WTC11 (cell line): ENCODE data around the gene TIGD1. TPM values are rescaled to one million over a fixed set of nuclear protein-coding genes. Genes with fewer than 3 reads are reported as not detected.
A peak's percentile ranks its signal among the peaks of the same experiment; 100 is the strongest.

Experiments used
- FOXK1 ChIP-seq: sonication (generic); formaldehyde crosslinking; IDR thresholded peaks from 2 replicates; pipeline ENCODE4 v1.8.0; 2022; ENCODE audit warnings: mild to moderate bottlenecking, moderate library complexity, missing genetic modification reagents
- HMGA2 ChIP-seq: fragments of 250-450 bp; sonication (Bioruptor Pico); IDR thresholded peaks from 2 replicates; pipeline ENCODE4 v1.4.0; 2021; ENCODE audit warnings: mild to moderate bottlenecking, moderate library complexity
- NFATC4 ChIP-seq: fragments of 250-450 bp; sonication (Bioruptor Pico); IDR thresholded peaks from 2 replicates; pipeline ENCODE4 v1.9.0; 2021; ENCODE audit warnings: mild to moderate bottlenecking
- OVOL2 ChIP-seq: fragments of 250-450 bp; sonication (Bioruptor Pico); IDR thresholded peaks from 2 replicates; pipeline ENCODE4 v1.9.0; 2021; ENCODE audit warnings: mild to moderate bottlenecking, borderline replicate concordance
- SMAD3 ChIP-seq: sonication (generic); formaldehyde crosslinking; IDR thresholded peaks from 2 replicates; pipeline ENCODE4 v1.8.0; 2022; ENCODE audit warnings: missing genetic modification reagents, mild to moderate bottlenecking, borderline replicate concordance
- SMAD4 ChIP-seq: sonication (generic); formaldehyde crosslinking; IDR thresholded peaks from 2 replicates; pipeline ENCODE4 v1.8.0; 2022; ENCODE audit warnings: mild to moderate bottlenecking, missing genetic modification reagents
- TEAD1 ChIP-seq: sonication (generic); formaldehyde crosslinking; IDR thresholded peaks from 2 replicates; pipeline ENCODE4 v1.8.0; 2022; ENCODE audit warnings: mild to moderate bottlenecking, missing genetic modification reagents
- ZNF317 ChIP-seq: sonication (generic); formaldehyde crosslinking; IDR thresholded peaks from 2 replicates; pipeline ENCODE4 v1.8.1; 2023; ENCODE audit warnings: low read depth, mild to moderate bottlenecking, moderate library complexity, missing genetic modification reagents, borderline replicate concordance
- total RNA-seq: library from RNA; stranded (reverse); gene quantifications from 3 replicates; pipeline ENCODE4 v1.2.3, GENCODE V29; 2021
- TF ChIP-seq, protein P1 (sequence below): sonication (generic); formaldehyde crosslinking; IDR thresholded peaks from 2 replicates; pipeline ENCODE4 v1.8.0; 2022; ENCODE audit warnings: mild to moderate bottlenecking, missing genetic modification reagents
- TF ChIP-seq, protein P2 (sequence below): sonication (generic); formaldehyde crosslinking; IDR thresholded peaks from 2 replicates; pipeline ENCODE4 v1.8.1; 2022; ENCODE audit warnings: mild to moderate bottlenecking, moderate library complexity, missing genetic modification reagents
- TF ChIP-seq, protein P3 (sequence below): sonication (generic); formaldehyde crosslinking; conservative IDR thresholded peaks from 2 replicates; pipeline ENCODE4 v1.8.1; 2023; ENCODE audit warnings: mild to moderate bottlenecking, low read depth, missing genetic modification reagents, moderate library complexity
- TF ChIP-seq, protein P4 (sequence below): sonication (generic); formaldehyde crosslinking; IDR thresholded peaks from 2 replicates; pipeline ENCODE4 v1.8.0; 2023; ENCODE audit warnings: missing genetic modification reagents, mild to moderate bottlenecking, borderline replicate concordance
- TF ChIP-seq, protein P5 (sequence below): fragments of 250-450 bp; sonication (Bioruptor Pico); IDR thresholded peaks from 2 replicates; pipeline ENCODE4 v2.1.2; 2022; ENCODE audit warnings: mild to moderate bottlenecking, moderate library complexity
- TF ChIP-seq, protein P6 (sequence below): sonication (generic); formaldehyde crosslinking; conservative IDR thresholded peaks from 2 replicates; pipeline ENCODE4 v1.8.1; 2022; ENCODE audit warnings: mild to moderate bottlenecking, missing genetic modification reagents
- TF ChIP-seq, protein P7 (sequence below): sonication (generic); formaldehyde crosslinking; IDR thresholded peaks from 2 replicates; pipeline ENCODE4 v1.8.1; 2023; ENCODE audit warnings: mild to moderate bottlenecking, missing genetic modification reagents, borderline replicate concordance
- TF ChIP-seq, protein P8 (sequence below): fragments of 250-450 bp; sonication (Bioruptor Pico); conservative IDR thresholded peaks from 2 replicates; pipeline ENCODE4 v1.9.0; 2021; ENCODE audit warnings: mild to moderate bottlenecking
- TF ChIP-seq, protein P9 (sequence below): fragments of 250-450 bp; sonication (Bioruptor Pico); IDR thresholded peaks from 2 replicates; pipeline ENCODE4 v1.9.0; 2021; ENCODE audit warnings: moderate library complexity, mild to moderate bottlenecking, inconsistent platforms, borderline replicate concordance

TIGD1 gene
- total RNA-seq, 1 experiment from 2014 or later = 9.0 TPM

DNA sequence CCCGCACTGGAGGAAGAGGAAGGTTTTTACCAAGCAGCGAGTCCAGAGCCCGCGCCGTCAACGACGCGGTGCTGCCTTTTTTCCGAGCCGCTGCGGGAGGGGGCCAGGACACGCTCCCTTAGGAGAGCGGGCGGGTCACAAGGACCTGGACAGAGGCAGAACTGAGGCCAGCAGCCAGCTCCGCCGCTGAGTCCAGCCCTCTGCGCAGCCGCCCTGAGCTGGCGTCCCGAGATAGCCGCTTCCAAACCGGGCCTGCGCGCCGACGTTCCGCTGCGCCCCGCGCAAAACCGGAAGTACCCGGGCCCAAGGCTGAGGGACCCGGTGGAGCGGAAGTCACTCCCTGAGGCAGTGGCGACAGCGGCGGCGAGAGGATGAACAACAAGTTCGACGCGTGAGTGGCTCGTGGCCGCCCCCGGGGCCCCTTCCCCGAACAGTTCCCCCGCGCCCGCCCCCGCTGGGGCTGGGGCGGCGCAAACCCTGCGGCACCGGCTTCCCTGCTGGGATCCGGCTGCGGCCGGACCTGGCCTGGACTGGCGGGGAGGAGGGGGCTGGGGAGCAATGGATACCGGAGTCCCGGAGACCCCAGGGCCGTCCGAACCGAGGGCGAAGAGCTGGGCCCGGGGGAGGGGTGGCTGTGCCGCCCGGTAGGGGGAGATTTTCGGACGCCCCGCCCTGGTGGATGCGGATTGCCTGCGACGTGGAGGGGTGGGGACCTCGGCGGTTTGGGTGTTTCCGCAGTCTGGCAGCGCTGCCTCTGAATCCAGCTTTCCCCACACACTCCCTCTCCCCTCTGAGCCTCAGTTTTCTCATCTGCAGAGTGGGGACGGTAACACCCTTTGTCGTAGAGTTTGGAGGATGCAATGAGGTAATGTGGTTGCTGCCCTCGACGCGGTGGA lies at the start of gene TIGD1, which contains the start of gene EIF4E2 (continued):
- TF ChIP-seq, protein P1, sequence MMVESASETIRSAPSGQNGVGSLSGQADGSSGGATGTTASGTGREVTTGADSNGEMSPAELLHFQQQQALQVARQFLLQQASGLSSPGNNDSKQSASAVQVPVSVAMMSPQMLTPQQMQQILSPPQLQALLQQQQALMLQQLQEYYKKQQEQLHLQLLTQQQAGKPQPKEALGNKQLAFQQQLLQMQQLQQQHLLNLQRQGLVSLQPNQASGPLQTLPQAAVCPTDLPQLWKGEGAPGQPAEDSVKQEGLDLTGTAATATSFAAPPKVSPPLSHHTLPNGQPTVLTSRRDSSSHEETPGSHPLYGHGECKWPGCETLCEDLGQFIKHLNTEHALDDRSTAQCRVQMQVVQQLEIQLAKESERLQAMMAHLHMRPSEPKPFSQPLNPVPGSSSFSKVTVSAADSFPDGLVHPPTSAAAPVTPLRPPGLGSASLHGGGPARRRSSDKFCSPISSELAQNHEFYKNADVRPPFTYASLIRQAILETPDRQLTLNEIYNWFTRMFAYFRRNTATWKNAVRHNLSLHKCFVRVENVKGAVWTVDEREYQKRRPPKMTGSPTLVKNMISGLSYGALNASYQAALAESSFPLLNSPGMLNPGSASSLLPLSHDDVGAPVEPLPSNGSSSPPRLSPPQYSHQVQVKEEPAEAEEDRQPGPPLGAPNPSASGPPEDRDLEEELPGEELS (CRISPR knock-in tag) = peak; percentile 93
- TF ChIP-seq SMAD4 (CRISPR knock-in tag) (no peak; the same call in 1 of the 2 replicates), FOXK1 (peak; percentile 94), ZNF317 (no peak), OVOL2 (CRISPR knock-in tag) (no peak), NFATC4 (CRISPR knock-in tag) (no peak), TEAD1 (CRISPR knock-in tag) (peak; percentile 95), HMGA2 (CRISPR knock-in tag) (0 out of 2 replicates have a peak, but pooled peaks have one; percentile 4), SMAD3 (peak; percentile 62; the same call in 1 of the 2 replicates)
- TF ChIP-seq, protein P2, sequence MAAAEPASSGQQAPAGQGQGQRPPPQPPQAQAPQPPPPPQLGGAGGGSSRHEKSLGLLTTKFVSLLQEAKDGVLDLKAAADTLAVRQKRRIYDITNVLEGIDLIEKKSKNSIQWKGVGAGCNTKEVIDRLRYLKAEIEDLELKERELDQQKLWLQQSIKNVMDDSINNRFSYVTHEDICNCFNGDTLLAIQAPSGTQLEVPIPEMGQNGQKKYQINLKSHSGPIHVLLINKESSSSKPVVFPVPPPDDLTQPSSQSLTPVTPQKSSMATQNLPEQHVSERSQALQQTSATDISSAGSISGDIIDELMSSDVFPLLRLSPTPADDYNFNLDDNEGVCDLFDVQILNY (CRISPR knock-in tag) = peak; percentile 67; the same call in 1 of the 2 replicates
- TF ChIP-seq, protein P3, sequence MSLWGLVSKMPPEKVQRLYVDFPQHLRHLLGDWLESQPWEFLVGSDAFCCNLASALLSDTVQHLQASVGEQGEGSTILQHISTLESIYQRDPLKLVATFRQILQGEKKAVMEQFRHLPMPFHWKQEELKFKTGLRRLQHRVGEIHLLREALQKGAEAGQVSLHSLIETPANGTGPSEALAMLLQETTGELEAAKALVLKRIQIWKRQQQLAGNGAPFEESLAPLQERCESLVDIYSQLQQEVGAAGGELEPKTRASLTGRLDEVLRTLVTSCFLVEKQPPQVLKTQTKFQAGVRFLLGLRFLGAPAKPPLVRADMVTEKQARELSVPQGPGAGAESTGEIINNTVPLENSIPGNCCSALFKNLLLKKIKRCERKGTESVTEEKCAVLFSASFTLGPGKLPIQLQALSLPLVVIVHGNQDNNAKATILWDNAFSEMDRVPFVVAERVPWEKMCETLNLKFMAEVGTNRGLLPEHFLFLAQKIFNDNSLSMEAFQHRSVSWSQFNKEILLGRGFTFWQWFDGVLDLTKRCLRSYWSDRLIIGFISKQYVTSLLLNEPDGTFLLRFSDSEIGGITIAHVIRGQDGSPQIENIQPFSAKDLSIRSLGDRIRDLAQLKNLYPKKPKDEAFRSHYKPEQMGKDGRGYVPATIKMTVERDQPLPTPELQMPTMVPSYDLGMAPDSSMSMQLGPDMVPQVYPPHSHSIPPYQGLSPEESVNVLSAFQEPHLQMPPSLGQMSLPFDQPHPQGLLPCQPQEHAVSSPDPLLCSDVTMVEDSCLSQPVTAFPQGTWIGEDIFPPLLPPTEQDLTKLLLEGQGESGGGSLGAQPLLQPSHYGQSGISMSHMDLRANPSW (CRISPR knock-in tag) = no peak
- TF ChIP-seq, protein P4, sequence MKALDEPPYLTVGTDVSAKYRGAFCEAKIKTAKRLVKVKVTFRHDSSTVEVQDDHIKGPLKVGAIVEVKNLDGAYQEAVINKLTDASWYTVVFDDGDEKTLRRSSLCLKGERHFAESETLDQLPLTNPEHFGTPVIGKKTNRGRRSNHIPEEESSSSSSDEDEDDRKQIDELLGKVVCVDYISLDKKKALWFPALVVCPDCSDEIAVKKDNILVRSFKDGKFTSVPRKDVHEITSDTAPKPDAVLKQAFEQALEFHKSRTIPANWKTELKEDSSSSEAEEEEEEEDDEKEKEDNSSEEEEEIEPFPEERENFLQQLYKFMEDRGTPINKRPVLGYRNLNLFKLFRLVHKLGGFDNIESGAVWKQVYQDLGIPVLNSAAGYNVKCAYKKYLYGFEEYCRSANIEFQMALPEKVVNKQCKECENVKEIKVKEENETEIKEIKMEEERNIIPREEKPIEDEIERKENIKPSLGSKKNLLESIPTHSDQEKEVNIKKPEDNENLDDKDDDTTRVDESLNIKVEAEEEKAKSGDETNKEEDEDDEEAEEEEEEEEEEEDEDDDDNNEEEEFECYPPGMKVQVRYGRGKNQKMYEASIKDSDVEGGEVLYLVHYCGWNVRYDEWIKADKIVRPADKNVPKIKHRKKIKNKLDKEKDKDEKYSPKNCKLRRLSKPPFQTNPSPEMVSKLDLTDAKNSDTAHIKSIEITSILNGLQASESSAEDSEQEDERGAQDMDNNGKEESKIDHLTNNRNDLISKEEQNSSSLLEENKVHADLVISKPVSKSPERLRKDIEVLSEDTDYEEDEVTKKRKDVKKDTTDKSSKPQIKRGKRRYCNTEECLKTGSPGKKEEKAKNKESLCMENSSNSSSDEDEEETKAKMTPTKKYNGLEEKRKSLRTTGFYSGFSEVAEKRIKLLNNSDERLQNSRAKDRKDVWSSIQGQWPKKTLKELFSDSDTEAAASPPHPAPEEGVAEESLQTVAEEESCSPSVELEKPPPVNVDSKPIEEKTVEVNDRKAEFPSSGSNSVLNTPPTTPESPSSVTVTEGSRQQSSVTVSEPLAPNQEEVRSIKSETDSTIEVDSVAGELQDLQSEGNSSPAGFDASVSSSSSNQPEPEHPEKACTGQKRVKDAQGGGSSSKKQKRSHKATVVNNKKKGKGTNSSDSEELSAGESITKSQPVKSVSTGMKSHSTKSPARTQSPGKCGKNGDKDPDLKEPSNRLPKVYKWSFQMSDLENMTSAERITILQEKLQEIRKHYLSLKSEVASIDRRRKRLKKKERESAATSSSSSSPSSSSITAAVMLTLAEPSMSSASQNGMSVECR (CRISPR knock-in tag) = no peak; the same call in none of the 2 replicates
- TF ChIP-seq, protein P5, sequence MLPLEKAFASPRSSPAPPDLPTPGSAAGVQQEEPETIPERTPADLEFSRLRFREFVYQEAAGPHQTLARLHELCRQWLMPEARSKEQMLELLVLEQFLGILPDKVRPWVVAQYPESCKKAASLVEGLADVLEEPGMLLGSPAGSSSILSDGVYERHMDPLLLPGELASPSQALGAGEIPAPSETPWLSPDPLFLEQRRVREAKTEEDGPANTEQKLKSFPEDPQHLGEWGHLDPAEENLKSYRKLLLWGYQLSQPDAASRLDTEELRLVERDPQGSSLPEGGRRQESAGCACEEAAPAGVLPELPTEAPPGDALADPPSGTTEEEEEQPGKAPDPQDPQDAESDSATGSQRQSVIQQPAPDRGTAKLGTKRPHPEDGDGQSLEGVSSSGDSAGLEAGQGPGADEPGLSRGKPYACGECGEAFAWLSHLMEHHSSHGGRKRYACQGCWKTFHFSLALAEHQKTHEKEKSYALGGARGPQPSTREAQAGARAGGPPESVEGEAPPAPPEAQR = no peak
- TF ChIP-seq, protein P6, sequence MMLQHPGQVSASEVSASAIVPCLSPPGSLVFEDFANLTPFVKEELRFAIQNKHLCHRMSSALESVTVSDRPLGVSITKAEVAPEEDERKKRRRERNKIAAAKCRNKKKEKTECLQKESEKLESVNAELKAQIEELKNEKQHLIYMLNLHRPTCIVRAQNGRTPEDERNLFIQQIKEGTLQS (CRISPR knock-in tag) = no peak
- TF ChIP-seq, protein P7, sequence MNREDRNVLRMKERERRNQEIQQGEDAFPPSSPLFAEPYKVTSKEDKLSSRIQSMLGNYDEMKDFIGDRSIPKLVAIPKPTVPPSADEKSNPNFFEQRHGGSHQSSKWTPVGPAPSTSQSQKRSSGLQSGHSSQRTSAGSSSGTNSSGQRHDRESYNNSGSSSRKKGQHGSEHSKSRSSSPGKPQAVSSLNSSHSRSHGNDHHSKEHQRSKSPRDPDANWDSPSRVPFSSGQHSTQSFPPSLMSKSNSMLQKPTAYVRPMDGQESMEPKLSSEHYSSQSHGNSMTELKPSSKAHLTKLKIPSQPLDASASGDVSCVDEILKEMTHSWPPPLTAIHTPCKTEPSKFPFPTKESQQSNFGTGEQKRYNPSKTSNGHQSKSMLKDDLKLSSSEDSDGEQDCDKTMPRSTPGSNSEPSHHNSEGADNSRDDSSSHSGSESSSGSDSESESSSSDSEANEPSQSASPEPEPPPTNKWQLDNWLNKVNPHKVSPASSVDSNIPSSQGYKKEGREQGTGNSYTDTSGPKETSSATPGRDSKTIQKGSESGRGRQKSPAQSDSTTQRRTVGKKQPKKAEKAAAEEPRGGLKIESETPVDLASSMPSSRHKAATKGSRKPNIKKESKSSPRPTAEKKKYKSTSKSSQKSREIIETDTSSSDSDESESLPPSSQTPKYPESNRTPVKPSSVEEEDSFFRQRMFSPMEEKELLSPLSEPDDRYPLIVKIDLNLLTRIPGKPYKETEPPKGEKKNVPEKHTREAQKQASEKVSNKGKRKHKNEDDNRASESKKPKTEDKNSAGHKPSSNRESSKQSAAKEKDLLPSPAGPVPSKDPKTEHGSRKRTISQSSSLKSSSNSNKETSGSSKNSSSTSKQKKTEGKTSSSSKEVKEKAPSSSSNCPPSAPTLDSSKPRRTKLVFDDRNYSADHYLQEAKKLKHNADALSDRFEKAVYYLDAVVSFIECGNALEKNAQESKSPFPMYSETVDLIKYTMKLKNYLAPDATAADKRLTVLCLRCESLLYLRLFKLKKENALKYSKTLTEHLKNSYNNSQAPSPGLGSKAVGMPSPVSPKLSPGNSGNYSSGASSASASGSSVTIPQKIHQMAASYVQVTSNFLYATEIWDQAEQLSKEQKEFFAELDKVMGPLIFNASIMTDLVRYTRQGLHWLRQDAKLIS = no peak; the same call in 1 of the 2 replicates
- TF ChIP-seq, protein P8, sequence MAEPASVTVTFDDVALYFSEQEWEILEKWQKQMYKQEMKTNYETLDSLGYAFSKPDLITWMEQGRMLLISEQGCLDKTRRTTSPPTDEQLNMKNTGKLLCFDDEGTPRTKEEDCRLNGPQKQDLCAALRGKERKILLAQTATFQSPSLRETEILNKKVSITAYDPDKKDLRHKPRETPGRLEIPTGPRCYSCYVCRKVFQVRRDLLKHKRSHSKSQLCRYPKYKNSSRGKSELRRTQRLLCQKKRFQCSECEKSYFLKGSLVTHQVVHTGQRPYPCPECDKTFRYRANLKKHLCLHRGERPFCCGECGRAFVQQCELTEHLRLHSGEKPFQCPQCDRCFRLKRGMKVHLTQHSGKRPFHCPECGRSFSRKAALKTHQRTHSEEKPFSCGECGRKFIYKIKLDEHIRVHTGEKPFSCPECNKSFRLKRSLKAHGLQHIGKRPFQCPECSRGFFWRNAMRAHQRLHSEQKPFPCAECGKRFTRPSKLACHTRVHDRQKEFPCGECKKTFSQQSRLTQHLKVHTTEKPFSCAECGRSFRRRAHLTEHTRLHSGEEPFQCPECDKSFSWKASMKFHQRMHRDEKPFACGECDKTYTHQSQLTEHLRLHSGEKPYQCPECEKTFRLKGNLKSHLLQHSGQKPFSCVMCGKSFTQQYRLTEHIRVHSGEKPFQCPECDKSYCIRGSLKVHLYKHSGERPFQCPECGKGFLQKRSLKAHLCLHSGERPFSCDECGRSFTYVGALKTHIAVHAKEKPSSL (CRISPR knock-in tag) = no peak
- TF ChIP-seq, protein P9, sequence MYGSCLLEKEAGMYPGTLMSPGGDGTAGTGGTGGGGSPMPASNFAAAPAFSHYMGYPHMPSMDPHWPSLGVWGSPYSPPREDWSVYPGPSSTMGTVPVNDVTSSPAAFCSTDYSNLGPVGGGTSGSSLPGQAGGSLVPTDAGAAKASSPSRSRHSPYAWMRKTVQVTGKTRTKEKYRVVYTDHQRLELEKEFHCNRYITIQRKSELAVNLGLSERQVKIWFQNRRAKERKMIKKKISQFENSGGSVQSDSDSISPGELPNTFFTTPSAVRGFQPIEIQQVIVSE (CRISPR knock-in tag) = no peak
